Measurements from ENCODE around the gene SH2D2A.

- TF ChIP-seq, protein P1, sequence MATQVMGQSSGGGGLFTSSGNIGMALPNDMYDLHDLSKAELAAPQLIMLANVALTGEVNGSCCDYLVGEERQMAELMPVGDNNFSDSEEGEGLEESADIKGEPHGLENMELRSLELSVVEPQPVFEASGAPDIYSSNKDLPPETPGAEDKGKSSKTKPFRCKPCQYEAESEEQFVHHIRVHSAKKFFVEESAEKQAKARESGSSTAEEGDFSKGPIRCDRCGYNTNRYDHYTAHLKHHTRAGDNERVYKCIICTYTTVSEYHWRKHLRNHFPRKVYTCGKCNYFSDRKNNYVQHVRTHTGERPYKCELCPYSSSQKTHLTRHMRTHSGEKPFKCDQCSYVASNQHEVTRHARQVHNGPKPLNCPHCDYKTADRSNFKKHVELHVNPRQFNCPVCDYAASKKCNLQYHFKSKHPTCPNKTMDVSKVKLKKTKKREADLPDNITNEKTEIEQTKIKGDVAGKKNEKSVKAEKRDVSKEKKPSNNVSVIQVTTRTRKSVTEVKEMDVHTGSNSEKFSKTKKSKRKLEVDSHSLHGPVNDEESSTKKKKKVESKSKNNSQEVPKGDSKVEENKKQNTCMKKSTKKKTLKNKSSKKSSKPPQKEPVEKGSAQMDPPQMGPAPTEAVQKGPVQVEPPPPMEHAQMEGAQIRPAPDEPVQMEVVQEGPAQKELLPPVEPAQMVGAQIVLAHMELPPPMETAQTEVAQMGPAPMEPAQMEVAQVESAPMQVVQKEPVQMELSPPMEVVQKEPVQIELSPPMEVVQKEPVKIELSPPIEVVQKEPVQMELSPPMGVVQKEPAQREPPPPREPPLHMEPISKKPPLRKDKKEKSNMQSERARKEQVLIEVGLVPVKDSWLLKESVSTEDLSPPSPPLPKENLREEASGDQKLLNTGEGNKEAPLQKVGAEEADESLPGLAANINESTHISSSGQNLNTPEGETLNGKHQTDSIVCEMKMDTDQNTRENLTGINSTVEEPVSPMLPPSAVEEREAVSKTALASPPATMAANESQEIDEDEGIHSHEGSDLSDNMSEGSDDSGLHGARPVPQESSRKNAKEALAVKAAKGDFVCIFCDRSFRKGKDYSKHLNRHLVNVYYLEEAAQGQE (IDR thresholded peaks at IDR 0.05; ENCODE audit: insufficient read depth in 1 of 2, low read depth in 2 of 2, low read length in 2 of 2) = no peak
- TF ChIP-seq POLR2AphosphoS5 (IDR thresholded peaks at IDR 0.05; ENCODE audit: low read depth, low read length) = no peak
- TF ChIP-seq TAF1 (IDR thresholded peaks at IDR 0.05; ENCODE audit: borderline replicate concordance, insufficient read depth, low read length) = no peak
Measured at GRCh38 chr1:156813298-156813697, 3.4 kb downstream of the SH2D2A start.

Measured in PFSK-1 (cell line).